Nephron progenitor cell (in vitro differentiated cells): ENCODE data around the gene AKAP7.

Experiments
- DNase-seq: peaks from one replicate; pipeline ENCODE4 v3.0.0; 2021
- H3K27ac Mint-ChIP-seq: 2 replicates; pipeline ENCODE4 v1.8.0; 2021; ENCODE audit warnings: mild to moderate bottlenecking, moderate library complexity, mixed read lengths
- H3K27me3 Mint-ChIP-seq: 2 replicates; pipeline ENCODE4 v1.8.0; 2021; ENCODE audit warnings: mild to moderate bottlenecking, low read depth, mixed read lengths; ENCODE audit not compliant: poor library complexity
- H3K36me3 Mint-ChIP-seq: 2 replicates; pipeline ENCODE4 v1.8.0; 2021; ENCODE audit warnings: low read depth, mixed read lengths
- H3K4me1 Mint-ChIP-seq: 2 replicates; pipeline ENCODE4 v1.8.0; 2021; ENCODE audit warnings: mixed read lengths
- H3K4me3 Mint-ChIP-seq: 2 replicates; pipeline ENCODE4 v1.8.0; 2021; ENCODE audit warnings: mild to moderate bottlenecking, moderate library complexity, mixed read lengths
- H3K9me3 Mint-ChIP-seq: 2 replicates; pipeline ENCODE4 v1.8.0; 2021; ENCODE audit warnings: mild to moderate bottlenecking, moderate library complexity, mixed read lengths
- TF ChIP-seq, protein P1 (sequence below): fragments of 200-600 bp; sonication (generic); IDR thresholded peaks from 2 replicates; pipeline ENCODE4 v1.5.0; 2021; ENCODE audit warnings: antibody characterized with exemption

AKAP7 gene

DNA sequence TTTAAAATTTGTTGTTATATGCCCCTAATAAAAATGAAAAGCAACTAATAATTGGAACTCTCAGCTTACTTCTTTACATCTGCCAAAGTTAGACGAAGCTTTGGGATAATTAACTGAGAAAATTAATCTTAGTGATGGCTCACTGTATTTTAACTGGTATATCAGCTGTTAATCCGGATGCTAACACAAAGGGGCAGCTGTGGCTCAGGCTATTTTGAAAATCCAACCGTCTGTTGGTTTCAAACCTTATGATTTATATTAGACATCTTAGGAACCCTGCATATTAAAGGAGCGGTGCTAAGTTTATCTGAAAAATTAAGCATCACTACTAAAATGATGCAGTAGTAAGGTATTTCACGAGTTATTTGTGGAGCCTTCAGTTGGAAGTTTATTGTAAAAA is 96.6 kb downstream of the AKAP7 start:
- Mint-ChIP-seq H3K27ac (no peak overlapping the region), H3K9me3 (peaks cover 9% of the 10 kb centered on the region), H3K27me3 (no peaks in the 10 kb centered on the region), H3K4me3 (no peak overlapping the region), H3K4me1 (no peaks in the 10 kb centered on the region), H3K36me3 (peaks cover 6% of the 10 kb centered on the region)
- TF ChIP-seq, protein P1, sequence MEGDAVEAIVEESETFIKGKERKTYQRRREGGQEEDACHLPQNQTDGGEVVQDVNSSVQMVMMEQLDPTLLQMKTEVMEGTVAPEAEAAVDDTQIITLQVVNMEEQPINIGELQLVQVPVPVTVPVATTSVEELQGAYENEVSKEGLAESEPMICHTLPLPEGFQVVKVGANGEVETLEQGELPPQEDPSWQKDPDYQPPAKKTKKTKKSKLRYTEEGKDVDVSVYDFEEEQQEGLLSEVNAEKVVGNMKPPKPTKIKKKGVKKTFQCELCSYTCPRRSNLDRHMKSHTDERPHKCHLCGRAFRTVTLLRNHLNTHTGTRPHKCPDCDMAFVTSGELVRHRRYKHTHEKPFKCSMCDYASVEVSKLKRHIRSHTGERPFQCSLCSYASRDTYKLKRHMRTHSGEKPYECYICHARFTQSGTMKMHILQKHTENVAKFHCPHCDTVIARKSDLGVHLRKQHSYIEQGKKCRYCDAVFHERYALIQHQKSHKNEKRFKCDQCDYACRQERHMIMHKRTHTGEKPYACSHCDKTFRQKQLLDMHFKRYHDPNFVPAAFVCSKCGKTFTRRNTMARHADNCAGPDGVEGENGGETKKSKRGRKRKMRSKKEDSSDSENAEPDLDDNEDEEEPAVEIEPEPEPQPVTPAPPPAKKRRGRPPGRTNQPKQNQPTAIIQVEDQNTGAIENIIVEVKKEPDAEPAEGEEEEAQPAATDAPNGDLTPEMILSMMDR: no peak
- DNase-seq: no peak

DNA sequence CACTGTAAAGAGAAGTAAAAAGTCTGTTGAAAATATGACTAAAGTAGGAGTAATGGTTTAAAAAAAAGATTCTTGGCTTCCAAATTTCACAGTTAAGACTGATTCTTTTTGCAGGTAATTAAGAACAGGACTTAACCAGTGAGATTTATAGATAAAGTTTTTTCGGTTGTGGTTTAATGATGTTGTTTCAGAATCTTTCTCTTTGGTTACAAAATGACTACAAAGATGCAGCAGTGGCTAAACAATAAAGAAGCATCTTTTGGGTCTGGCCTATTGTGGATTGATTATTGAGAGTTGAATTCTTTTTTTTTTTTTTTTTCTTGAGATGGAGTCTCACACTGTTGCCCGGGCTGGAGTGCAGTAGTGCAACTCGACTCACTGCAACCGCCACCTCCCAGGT is 109.7 kb downstream of the AKAP7 start:
- peaks cover 3% of the 10 kb centered on the region for H3K27me3 Mint-ChIP-seq
- DNase-seq: no peak
- TF ChIP-seq, protein P1: no peak
- peaks cover 2% of the 10 kb centered on the region for H3K4me1 Mint-ChIP-seq
- H3K9me3 Mint-ChIP-seq: peaks cover 14% of the 10 kb centered on the region
- H3K36me3 Mint-ChIP-seq: peaks cover 10% of the 10 kb centered on the region
- no peak overlapping the region for H3K27ac Mint-ChIP-seq
- H3K4me3 Mint-ChIP-seq: no peak overlapping the region

DNA sequence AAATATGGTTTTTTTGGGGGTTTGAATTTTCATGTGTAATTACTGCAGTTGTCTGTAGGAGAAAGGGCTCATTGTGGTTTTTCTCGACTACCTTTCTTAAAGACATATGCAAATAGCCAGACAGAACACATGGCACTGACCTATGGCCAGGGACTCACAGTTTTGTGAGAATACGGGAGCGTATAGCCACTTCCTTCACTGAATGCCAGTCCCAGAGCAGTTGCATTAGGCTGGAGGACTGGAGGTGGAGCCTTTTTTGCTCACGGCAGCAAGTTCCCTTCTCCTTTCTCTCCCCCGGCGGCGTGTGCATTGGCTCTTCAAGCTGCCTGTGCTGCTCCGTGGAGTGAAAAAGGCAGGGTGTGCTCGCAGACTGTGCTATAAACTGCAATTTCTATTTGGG is 114.9 kb downstream of the AKAP7 start:
- Mint-ChIP-seq H3K36me3 (peaks cover 3% of the 10 kb centered on the region), H3K4me3 (peak overlapping the region; percentile 82), H3K27me3 (no peaks in the 10 kb centered on the region), H3K9me3 (no peaks in the 10 kb centered on the region), H3K27ac (no peak overlapping the region), H3K4me1 (peaks cover 36% of the 10 kb centered on the region)
- DNase-seq: peak; percentile 47
- TF ChIP-seq, protein P1: no peak

DNA sequence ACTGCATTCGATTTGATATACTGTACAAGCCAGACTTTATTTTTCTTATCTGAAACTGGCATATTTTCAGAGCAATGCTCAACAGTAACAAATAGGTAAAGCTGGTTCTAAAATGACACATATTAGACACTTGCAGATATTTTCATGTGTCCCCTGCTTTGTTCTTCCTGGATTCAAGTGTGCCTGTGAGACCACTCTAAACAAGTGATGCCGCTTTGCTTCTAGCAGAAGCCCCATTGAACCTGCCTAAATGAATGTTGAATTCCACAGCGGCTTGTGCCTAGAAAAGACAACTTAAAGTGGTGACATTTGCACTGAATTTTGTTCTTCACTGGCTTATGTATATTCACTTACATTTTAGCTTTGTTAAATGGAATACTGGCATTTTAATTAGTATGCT is 115.7 kb downstream of the AKAP7 start:
- peaks cover 44% of the 10 kb centered on the region for H3K4me1 Mint-ChIP-seq
- no peaks in the 10 kb centered on the region for H3K9me3 Mint-ChIP-seq
- no peak for DNase-seq
- H3K4me3 Mint-ChIP-seq: peak overlapping the region; percentile 82
- H3K27me3 Mint-ChIP-seq: no peaks in the 10 kb centered on the region
- H3K27ac Mint-ChIP-seq: no peak overlapping the region
- TF ChIP-seq, protein P1: no peak
- no peaks in the 10 kb centered on the region for H3K36me3 Mint-ChIP-seq

DNA sequence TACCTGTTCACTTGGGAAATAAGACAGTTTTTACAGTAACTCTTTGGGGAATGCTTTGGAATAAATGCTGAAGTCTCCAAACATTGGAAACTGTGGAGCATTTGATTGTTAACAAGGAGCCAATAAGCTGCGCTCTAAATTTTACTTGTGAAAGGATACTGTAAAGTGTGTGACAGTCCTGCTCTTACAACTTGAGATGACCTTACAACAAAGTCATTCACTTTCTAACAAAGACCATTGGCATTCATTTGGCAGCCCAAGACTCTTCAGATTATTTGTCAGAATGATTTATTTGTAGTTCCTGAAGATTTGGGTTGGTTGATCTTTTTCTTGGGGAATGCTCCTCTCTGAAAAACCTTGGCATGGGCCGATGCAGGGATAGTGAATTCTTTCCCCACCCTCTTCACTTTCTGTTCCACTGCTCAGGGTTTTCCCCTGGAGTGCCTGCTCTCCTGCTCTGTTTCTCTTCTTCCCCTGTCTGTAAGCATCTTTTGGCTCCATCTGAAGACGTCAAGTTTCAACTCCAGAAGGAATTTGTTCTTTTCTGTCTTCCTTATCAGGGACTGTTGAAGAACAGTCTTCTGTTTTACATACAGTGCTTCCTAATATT is 116.4 kb downstream of the AKAP7 start:
- Mint-ChIP-seq H3K27me3 (no peaks in the 10 kb centered on the region), H3K36me3 (no peaks in the 10 kb centered on the region)

DNA sequence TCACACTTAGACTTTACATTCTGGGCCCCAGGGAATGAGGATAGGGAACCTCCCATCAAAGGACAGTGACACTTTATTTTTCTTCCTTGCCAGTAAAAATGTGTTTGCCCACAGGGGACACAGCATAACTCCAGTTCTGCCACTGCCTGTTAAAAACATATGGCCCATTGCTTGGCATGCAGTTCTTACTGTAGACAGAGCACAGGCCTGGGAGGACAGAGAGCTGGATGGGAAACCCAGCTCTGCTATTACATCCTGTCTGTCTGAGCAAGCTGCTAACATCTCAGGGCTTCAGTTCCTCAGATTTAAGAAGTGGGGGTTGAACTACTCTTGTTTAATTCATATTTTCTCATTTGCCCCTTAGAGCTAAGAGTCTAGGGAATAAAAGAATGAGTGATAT is 120.2 kb downstream of the AKAP7 start:
- no peak overlapping the region for H3K4me3 Mint-ChIP-seq
- DNase-seq: no peak
- no peak overlapping the region for H3K27ac Mint-ChIP-seq
- H3K27me3 Mint-ChIP-seq: no peaks in the 10 kb centered on the region
- peaks cover 9% of the 10 kb centered on the region for H3K36me3 Mint-ChIP-seq
- peaks cover 67% of the 10 kb centered on the region for H3K4me1 Mint-ChIP-seq
- TF ChIP-seq, protein P1: no peak
- peaks cover 11% of the 10 kb centered on the region for H3K9me3 Mint-ChIP-seq

More for the DNA sequence above, 116.4 kb downstream of the AKAP7 start:
- Mint-ChIP-seq H3K4me3 (peak overlapping the region; percentile 82), H3K9me3 (no peaks in the 10 kb centered on the region), H3K4me1 (peaks cover 48% of the 10 kb centered on the region), H3K27ac (no peak overlapping the region)
- TF ChIP-seq, protein P1: no peak
- no peak for DNase-seq
